GM13976 (cell line): ENCODE results near the gene TIMM29.

Source experiments
- DNase-seq: peaks from one replicate; pipeline ENCODE4 v3.0.0; 2012; ENCODE audit warnings: low spot score
- in situ Hi-C: fragments of 300-500 bp; cut with MboI; formaldehyde crosslinking; loops from one replicate; pipeline ENCODE4 v1.12.0; 2022; ENCODE audit warnings: low sequenced_read_pairs, mixed read lengths, inconsistent platforms; ENCODE audit not compliant: unreplicated experiment
- TF ChIP-seq, protein P1 (sequence below): IDR thresholded peaks from 2 replicates; pipeline ENCODE4 v1.5.1; 2012; ENCODE audit warnings: borderline replicate concordance, mild to moderate bottlenecking; ENCODE audit not compliant: insufficient read depth; ENCODE audit errors: extremely low read depth, missing control alignments, control extremely low read depth

Gene TIMM29

DNA sequence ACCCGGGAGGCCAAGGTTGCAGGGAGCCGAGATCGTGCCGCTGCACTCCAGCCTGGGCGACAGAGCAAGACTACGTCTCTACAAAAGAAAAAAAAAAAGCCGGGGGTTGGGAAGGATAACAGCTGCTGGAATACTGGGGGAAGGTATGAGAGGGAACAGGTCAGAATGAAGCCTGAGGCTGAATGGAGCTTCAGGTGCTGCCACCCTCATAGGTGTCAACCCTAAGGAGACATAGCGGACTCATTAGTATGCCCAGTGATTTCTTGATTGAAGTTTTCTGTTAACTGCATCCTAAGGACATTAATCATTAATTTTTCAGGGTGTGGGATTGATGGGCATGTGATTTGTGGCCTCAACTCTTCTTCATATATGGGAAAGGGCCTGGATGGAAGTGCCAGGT lies 38.2 kb downstream of the TIMM29 start:
- in situ Hi-C loops: no loop called here
- TF ChIP-seq, protein P1, sequence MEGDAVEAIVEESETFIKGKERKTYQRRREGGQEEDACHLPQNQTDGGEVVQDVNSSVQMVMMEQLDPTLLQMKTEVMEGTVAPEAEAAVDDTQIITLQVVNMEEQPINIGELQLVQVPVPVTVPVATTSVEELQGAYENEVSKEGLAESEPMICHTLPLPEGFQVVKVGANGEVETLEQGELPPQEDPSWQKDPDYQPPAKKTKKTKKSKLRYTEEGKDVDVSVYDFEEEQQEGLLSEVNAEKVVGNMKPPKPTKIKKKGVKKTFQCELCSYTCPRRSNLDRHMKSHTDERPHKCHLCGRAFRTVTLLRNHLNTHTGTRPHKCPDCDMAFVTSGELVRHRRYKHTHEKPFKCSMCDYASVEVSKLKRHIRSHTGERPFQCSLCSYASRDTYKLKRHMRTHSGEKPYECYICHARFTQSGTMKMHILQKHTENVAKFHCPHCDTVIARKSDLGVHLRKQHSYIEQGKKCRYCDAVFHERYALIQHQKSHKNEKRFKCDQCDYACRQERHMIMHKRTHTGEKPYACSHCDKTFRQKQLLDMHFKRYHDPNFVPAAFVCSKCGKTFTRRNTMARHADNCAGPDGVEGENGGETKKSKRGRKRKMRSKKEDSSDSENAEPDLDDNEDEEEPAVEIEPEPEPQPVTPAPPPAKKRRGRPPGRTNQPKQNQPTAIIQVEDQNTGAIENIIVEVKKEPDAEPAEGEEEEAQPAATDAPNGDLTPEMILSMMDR: no peak

DNA sequence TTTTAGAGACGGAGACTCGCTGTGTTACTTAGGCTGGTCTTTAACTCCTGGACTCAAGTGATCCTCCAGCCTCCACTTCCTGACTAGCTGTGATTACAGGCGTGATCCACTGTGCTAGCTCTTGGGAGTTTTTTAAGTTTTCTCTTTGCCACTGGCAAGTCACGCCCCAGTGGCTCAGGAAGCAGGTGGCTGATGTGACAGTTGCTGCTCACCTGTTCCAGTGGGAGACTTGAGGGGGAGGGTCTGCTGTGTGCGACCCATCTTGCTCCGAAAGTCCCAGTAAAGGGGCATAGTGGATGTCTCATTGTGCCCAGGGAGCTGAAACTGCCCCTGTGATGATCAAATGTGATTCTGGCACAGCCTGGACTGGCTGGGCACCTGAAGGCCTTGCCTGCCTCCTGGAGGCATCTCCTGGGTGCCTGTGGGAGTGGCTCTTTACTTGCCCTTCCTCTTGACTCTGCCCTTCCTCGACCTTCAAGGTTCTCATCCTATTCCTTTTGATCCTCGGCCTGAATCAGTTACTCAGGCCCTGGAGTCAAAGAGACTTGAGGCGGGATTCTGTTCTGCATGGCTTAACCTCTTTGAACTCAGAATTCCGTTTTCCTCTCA lies 40.0 kb downstream of the TIMM29 start:
- in situ Hi-C loops: no loop called here
- TF ChIP-seq, protein P1: no peak
- peak; percentile 34 for DNase-seq

More for the DNA sequence above, 38.2 kb downstream of the TIMM29 start:
- DNase-seq: no peak

DNA sequence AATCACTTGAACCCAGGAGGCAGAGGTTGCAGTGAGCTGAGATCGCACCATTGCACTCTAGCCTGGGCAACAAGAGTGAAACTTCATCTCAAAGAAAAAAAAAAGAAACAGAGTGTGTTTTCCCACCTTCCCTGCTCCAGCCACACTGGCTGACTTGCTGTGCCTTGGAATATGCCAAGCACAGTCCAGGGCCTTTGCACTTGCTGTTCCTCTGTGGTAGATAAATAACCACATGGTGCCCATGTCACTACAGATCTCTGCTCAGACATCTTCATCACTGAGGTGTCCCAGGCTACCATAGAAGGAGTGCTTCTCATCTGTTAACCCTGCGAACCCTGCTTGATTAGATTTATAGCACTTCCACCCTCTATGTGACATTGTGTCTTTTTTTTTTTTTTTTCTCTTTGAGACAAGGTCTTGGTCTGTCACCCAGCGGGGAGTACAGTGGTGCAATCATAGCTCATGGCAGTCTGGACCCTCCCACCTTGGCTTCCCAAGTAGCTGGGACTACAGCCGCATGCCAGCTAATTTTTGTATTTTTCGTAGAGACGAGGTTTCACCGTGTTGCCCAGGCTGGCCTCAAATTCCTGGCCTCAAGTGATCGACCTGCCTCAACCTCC lies 42.6 kb downstream of the TIMM29 start:
- in situ Hi-C loops: no loop called here
- TF ChIP-seq, protein P1: no peak
- DNase-seq: no peak

DNA sequence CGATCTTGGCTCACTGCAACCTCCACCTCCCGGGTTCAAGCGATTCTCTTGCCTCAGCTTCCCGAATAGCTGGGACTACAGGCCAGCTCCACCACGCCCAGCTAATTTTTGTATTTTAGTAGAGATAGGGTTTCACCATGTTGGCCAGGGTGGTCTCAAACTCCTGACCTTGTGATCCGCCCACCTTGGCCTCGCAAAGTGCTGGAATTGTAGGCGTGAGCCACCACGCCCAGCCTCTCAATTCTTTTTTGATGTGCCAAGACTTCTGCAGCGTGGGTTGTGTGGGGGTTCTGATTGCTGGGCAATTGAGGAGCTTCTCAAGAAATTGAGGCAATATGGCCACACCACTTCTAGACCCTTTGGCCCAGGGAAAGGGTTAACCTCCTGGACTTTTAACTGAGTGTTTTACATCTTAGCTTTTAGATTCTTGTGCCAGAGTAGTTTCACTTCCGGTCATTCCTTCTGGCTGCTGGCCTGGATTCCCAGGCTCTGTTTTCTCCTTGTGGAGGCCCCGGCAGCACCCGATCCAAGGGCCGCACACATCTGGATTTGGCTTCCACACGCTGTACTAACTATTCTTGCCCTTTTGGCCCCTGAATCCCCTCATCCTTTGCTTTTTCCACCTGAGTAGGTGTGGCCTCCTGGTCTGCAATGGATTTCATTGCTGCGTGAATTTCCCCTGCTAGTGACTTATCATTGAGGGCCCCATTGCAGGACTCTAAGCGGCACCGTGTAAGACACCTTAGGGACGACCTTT lies 46.9 kb downstream of the TIMM29 start:
- TF ChIP-seq, protein P1: no peak
- in situ Hi-C loops: no loop called here
- no peak for DNase-seq

DNA sequence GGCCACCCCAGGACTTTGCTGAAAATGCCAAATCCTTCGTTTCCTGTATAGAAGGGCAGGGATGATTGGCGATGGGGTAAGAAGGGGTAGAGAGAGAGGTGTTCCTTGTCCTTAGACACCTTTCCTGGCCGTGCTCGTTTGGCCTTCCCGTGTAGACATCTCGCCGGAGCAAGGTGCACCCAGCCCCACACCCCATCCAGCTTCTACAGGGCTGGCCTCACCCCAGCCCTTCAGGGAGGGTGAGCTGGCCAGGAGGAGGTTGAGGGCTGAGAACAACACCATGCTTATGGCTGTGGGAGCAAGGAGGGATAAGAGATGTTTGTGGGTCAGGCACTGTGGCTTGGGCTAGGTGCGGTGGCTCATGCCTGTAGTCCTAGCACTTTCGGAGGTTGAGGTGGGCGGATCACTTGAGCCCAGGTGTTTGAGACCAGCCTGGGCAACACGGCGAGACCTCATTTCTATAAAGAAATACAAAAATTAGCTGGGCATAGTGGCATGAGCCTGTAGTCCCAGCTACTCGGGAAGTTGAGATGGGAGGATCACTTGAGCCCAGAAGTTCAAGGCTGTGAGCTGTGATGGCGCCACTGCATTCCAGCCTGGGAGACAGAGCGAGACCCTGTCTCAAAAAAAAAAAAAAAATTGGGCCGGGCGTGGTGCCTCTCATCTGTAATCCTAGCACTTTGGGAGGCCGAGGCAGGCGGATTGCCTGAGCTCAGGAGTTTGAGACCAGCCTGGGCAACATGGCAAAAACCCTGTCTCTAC lies 47.7 kb downstream of the TIMM29 start:
- in situ Hi-C loops: no loop called here
- TF ChIP-seq, protein P1: no peak
- DNase-seq: no peak

DNA sequence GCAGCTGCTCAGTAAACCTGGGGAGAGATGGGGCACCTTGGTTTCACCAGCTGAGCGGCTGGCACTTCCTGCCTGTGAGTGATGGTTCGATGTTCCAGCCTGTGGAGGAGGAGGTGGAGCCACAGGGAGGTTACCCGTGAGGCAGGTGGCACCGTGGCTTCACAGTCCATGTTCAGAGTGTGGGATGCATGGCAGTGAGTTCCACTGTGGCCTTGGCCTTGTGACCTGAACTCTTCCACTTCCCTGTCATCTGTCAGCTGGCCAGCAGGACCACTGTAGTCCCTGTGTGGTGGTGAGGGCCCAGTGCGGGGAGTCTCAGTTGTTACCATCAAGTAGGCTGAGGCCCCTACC lies 49.1 kb downstream of the TIMM29 start:
- TF ChIP-seq, protein P1: no peak
- no peak for DNase-seq
- in situ Hi-C loops: no loop called here
